HG03571 (cell line): ENCODE results near the gene SYDE1.

Source experiments
- ATAC-seq: cut with Tn5 transposase; IDR thresholded peaks from one replicate; pipeline ENCODE4 v1.9.1; 2021; ENCODE audit not compliant: unreplicated experiment

Gene SYDE1

GRCh38 chr19:15124572-15125231, 17.5 kb downstream of the SYDE1 start:
- no peak for ATAC-seq

- ATAC-seq = peak; percentile 82
These were observed 18.2 kb downstream of the SYDE1 start for GRCh38 chr19:15125232-15126067.

GRCh38 chr19:15126131-15126910, 19.1 kb downstream of the SYDE1 start:
- ATAC-seq = no peak

- no peak for ATAC-seq
These were observed 21.1 kb downstream of the SYDE1 start for GRCh38 chr19:15128162-15128770.

- ATAC-seq = no peak
These were observed 22.8 kb downstream of the SYDE1 start for GRCh38 chr19:15129856-15130585.

- ATAC-seq = no peak
These were observed 29.2 kb downstream of the SYDE1 start for GRCh38 chr19:15136234-15136954.

GRCh38 chr19:15137777-15138176, 30.6 kb downstream of the SYDE1 start:
- no peak for ATAC-seq

GRCh38 chr19:15138427-15138826, 31.2 kb downstream of the SYDE1 start:
- no peak for ATAC-seq

GRCh38 chr19:15141143-15141542, 33.9 kb downstream of the SYDE1 start:
- no peak for ATAC-seq

GRCh38 chr19:15142313-15142712, 35.1 kb downstream of the SYDE1 start:
- ATAC-seq = no peak

GRCh38 chr19:15144046-15144646, 36.9 kb downstream of the SYDE1 start:
- no peak for ATAC-seq

GRCh38 chr19:15147090-15147489, 39.9 kb downstream of the SYDE1 start:
- ATAC-seq = no peak

GRCh38 chr19:15149737-15150136, 42.5 kb downstream of the SYDE1 start:
- no peak for ATAC-seq

GRCh38 chr19:15154002-15154612, 46.9 kb downstream of the SYDE1 start:
- ATAC-seq = no peak

GRCh38 chr19:15155296-15155695, 48.1 kb downstream of the SYDE1 start:
- no peak for ATAC-seq

GRCh38 chr19:15156391-15156790, 49.2 kb downstream of the SYDE1 start:
- ATAC-seq = no peak

GRCh38 chr19:15159251-15159650, 52.0 kb downstream of the SYDE1 start:
- ATAC-seq = no peak

GRCh38 chr19:15161028-15161984, 54.1 kb downstream of the SYDE1 start:
- no peak for ATAC-seq
